Osteocyte (in vitro differentiated cells): ENCODE results near the gene ADRA1B. TPM values are rescaled to one million over a fixed set of nuclear protein-coding genes. Genes with fewer than 3 reads are reported as not detected.

Experiments
- DNase-seq: peaks from one replicate; pipeline ENCODE4 v3.0.0; 2021; ENCODE audit warnings: mixed read lengths; ENCODE audit not compliant: unreplicated experiment; ENCODE audit errors: extremely low spot score
- H3K27ac Mint-ChIP-seq: one replicate; pipeline ENCODE4 v1.8.0; 2021; ENCODE audit warnings: mild to moderate bottlenecking, mixed read lengths; ENCODE audit not compliant: unreplicated experiment
- H3K27me3 Mint-ChIP-seq: one replicate; pipeline ENCODE4 v1.8.0; 2021; ENCODE audit warnings: mixed read lengths; ENCODE audit not compliant: unreplicated experiment
- H3K36me3 Mint-ChIP-seq: one replicate; pipeline ENCODE4 v1.8.0; 2021; ENCODE audit warnings: mixed read lengths; ENCODE audit not compliant: unreplicated experiment
- H3K4me1 Mint-ChIP-seq: one replicate; pipeline ENCODE4 v1.8.0; 2021; ENCODE audit warnings: mixed read lengths; ENCODE audit not compliant: unreplicated experiment
- H3K4me3 Mint-ChIP-seq: one replicate; pipeline ENCODE4 v1.8.0; 2021; ENCODE audit warnings: mild to moderate bottlenecking, moderate library complexity, mixed read lengths; ENCODE audit not compliant: unreplicated experiment
- H3K9me3 Mint-ChIP-seq: one replicate; pipeline ENCODE4 v1.8.0; 2021; ENCODE audit warnings: mixed read lengths; ENCODE audit not compliant: unreplicated experiment
- total RNA-seq: library from RNA; stranded (reverse); gene quantifications from 2 replicates; pipeline ENCODE4 v1.2.1, GENCODE V29; 2021
- TF ChIP-seq, protein P1 (sequence below): fragments of 200-600 bp; sonication (generic); IDR thresholded peaks from 2 replicates; pipeline ENCODE4 v1.5.0; 2021; ENCODE audit warnings: antibody characterized with exemption, mild to moderate bottlenecking, moderate library complexity

ADRA1B gene
- total RNA-seq, 1 donor from 2014 or later = 4.0 TPM

DNA sequence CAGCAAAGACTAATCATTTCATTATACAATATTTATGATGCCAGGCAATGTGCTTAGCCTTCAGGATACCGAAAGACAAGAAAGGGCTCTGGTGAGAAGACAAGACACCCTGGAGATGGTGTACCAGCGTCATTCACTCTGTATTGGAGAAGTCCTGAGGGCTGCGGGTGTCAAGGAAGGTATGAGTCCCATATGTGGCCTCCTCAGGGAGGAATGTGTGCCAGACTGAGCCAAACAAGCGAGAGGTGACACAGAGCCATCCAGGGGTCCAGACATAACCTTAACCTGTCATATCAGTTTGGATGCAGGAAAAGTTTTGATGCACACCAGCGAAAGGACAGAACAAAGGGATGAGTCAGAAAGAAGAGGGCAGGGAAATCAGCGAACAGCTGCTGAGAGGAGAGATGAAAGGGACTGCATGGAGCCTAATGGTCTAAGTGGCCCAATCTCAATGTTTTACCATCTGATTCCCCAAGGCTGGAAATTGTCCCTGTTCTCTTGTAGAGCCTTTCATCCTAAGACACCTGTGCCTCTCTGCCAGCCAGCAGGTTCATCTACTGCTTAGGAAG lies 38.9 kb downstream of the ADRA1B start:
- Mint-ChIP-seq H3K4me1 (peaks cover 4% of the 10 kb centered on the region), H3K9me3 (no peaks in the 10 kb centered on the region), H3K27ac (no peak overlapping the region), H3K36me3 (no peaks in the 10 kb centered on the region), H3K4me3 (no peak overlapping the region), H3K27me3 (no peaks in the 10 kb centered on the region)
- DNase-seq = no peak
- TF ChIP-seq, protein P1, sequence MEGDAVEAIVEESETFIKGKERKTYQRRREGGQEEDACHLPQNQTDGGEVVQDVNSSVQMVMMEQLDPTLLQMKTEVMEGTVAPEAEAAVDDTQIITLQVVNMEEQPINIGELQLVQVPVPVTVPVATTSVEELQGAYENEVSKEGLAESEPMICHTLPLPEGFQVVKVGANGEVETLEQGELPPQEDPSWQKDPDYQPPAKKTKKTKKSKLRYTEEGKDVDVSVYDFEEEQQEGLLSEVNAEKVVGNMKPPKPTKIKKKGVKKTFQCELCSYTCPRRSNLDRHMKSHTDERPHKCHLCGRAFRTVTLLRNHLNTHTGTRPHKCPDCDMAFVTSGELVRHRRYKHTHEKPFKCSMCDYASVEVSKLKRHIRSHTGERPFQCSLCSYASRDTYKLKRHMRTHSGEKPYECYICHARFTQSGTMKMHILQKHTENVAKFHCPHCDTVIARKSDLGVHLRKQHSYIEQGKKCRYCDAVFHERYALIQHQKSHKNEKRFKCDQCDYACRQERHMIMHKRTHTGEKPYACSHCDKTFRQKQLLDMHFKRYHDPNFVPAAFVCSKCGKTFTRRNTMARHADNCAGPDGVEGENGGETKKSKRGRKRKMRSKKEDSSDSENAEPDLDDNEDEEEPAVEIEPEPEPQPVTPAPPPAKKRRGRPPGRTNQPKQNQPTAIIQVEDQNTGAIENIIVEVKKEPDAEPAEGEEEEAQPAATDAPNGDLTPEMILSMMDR = no peak

DNA sequence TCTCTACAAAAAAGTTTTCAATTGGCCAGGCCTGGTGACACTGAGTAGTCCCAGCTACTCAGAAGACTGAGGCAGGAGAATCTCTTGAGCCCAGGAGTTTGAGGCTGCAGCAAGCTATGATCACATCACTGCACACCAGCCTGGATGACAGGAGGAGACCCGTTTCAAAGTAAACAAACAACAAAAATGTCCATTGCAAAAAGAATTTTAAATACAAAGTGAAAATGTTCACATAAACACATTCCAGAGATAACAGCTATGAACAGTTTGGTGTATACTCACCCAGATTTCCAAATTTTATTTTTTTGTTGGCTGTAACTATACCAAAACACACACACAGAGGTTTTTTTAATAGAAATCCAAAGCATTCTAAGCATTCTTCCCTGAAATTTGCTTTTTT lies 39.8 kb downstream of the ADRA1B start:
- DNase-seq = no peak
- Mint-ChIP-seq H3K4me1 (peaks cover 4% of the 10 kb centered on the region), H3K9me3 (no peaks in the 10 kb centered on the region), H3K27me3 (no peaks in the 10 kb centered on the region), H3K27ac (no peak overlapping the region), H3K4me3 (no peak overlapping the region), H3K36me3 (no peaks in the 10 kb centered on the region)
- TF ChIP-seq, protein P1 = no peak

DNA sequence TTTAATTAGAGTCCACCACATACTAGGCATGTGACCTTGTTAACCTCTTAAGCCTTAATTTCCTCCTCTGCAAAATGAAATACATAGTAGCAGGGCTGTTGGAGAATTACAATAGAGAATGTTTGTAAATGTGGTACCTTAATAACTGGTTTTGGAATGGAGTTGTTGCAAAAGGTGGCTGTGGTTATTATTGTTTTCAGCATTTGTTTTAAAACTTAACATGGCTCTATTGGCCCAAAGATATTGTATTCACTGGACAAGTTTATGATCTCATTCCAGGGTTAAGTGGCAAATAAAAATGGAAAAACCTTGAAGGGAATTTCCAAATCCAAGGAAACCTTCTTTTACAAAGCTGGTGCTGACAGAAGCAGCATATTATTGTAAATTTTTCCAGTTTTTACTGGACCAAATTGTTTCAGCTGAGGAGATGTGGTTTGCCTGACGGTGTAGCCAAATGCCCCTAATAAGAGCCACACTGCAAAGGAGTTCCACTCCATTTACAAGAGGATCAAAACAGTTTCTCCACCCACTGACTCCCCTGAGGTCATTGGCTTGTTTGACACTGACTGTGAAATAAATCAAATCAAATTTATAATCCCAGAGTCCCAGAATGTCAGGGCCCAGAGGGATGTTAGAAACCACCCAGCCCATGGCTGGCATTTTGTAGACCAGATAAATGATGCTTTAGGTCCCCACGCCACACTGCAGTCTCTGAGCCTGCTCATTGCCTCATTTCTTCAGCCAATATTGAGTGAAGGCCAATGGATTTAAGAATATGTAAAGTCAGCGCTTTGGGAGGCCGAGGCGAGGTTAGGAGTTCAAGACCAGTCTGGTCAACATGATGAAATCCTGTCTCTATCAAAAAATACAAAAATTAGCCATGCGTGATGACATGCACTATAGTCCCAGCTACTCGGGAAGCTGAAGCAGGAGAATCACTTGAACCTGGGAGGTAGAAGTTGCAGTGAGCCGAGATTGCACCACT lies 45.2 kb downstream of the ADRA1B start:
- H3K9me3 Mint-ChIP-seq = no peaks in the 10 kb centered on the region
- TF ChIP-seq, protein P1 = no peak
- H3K36me3 Mint-ChIP-seq = no peaks in the 10 kb centered on the region
- no peak overlapping the region for H3K4me3 Mint-ChIP-seq
- DNase-seq = no peak
- H3K27ac Mint-ChIP-seq = no peak overlapping the region
- H3K4me1 Mint-ChIP-seq = peaks cover 4% of the 10 kb centered on the region
- no peaks in the 10 kb centered on the region for H3K27me3 Mint-ChIP-seq

DNA sequence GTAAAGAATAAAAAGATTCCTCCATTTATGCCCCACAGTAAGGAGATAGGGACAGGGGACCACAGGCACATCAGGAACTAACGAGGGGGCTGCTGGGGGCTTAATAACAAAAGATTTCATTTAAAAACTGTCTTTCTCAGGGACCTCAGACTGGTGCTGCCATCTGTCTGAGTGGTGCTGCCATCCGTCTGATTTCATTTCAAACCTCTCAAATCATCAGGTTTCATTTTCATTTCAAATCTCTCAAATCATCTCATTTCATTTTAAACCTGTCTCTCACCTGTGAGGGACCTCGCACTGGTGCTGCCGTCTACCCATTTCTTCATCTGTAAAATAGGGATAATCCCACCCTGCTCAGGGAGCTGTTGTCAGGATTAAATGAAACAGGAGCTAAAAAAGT lies 45.9 kb downstream of the ADRA1B start:
- no peaks in the 10 kb centered on the region for H3K27me3 Mint-ChIP-seq
- no peak overlapping the region for H3K4me3 Mint-ChIP-seq
- TF ChIP-seq, protein P1 = no peak
- DNase-seq = no peak
- H3K4me1 Mint-ChIP-seq = peaks cover 6% of the 10 kb centered on the region
- H3K36me3 Mint-ChIP-seq = no peaks in the 10 kb centered on the region
- no peaks in the 10 kb centered on the region for H3K9me3 Mint-ChIP-seq
- H3K27ac Mint-ChIP-seq = no peak overlapping the region

DNA sequence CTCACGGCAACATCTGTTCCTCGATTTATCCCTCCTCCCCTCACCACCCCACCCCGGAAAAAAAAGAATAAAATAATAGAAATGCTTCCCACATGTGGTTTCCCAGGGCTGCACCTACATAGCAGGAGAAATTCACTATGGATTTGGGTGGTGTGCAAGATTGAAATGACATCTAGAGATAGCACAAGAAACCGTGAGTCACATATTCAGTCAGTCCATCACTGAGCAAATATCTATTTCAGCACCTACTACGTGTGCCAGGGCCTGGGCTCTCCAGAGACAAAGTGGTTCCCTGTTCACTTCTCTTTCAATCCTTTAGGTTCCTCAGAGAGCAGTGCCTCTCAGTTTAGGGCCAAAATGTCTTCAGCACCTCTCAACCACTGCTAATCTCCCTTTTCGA lies 47.7 kb downstream of the ADRA1B start:
- H3K27ac Mint-ChIP-seq = no peak overlapping the region

More for the DNA sequence above, 47.7 kb downstream of the ADRA1B start:
- DNase-seq = no peak
- Mint-ChIP-seq H3K9me3 (no peaks in the 10 kb centered on the region), H3K4me1 (peaks cover 6% of the 10 kb centered on the region), H3K36me3 (no peaks in the 10 kb centered on the region), H3K27me3 (no peaks in the 10 kb centered on the region), H3K4me3 (no peak overlapping the region)
- TF ChIP-seq, protein P1 = no peak
